ENCODE results near the gene PLIN3.
"Not testable (repeated sequence)": the region's sequence is repeated elsewhere in the genome, so short reads cannot be mapped to it uniquely, and the experiment has no call there.

- TF ChIP-seq CTCF (IDR thresholded peaks at IDR 0.05; ENCODE audit: poor library complexity); EZH2phosphoT487 (IDR thresholded peaks at IDR 0.05; ENCODE audit: low read depth, severe bottlenecking, unreplicated experiment): not testable (repeated sequence)
These were observed 20.3 kb upstream of the PLIN3 start for GRCh38 chr19:4887803-4888202.

All from hepatocyte (in vitro differentiated cells).